Inflammatory macrophage (primary cell): ENCODE measurements around the gene PPP1R12C.

Source experiments
- DNase-seq, 2 donors: peaks; one replicate each; pipeline ENCODE4 v3.0.0-alpha.2; 2020 to 2022

PPP1R12C gene

DNA sequence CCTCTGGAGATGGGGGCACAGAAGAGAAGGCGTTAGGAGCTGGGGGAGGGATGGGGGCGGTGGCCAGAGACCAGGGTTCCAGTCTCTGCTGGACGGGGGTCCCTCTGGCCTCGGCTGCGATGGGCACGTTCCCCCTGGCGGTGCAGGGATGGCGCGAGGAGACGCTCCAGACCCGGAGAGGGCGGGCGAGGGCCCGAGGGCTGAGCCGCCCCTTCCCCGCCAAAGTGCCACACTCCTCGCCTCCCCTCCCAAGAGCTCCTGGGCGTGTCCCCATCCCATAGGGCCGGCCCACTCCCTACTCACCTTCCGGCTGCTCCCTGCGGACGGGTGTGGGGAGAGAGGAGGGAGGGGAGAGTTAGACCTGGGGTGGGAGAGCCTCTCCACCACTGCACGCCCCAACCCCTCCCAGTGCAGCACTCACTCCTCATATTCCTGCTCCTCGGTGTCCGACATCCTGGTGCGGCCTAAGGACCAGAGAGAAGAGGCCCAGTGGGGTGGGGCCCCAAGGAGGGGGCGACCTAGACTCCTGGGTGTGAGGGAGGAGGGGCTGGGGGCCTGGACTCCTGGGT is 29.4 kb upstream of the PPP1R12C start:
- no peak for DNase-seq

DNA sequence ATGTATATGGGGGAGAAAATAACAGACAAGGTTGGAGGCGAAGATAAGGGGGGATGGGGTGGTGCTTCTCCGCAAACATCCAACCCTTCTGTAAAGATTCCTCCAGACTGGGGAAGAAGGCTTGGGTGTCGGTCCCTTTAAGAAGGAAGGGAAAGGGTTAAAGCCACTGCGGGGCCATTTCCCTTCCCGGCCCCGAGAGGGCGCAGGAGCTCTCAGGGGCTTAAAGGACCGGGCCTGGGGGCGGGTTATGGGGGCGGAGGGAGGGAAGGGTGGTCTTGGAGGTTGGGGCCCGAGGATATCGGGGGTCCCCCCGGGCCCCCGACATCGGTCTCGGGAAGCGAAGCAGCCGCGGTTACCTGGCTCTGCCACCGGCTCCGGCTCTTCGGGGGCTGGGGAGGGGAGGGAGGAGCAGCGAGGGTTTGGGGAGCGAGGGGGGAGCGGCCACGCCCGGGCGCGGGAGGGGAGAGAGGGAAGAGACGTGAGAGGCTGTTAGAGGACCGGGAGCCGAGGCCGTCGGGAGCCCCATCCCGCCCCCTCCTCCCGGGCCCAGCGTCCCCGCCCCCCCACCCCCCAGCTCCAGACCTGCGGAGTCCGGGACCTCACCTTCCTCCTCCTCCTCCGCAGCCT is 28.8 kb upstream of the PPP1R12C start:
- peak in 1 of 2 donors; percentile 29 for DNase-seq

DNA sequence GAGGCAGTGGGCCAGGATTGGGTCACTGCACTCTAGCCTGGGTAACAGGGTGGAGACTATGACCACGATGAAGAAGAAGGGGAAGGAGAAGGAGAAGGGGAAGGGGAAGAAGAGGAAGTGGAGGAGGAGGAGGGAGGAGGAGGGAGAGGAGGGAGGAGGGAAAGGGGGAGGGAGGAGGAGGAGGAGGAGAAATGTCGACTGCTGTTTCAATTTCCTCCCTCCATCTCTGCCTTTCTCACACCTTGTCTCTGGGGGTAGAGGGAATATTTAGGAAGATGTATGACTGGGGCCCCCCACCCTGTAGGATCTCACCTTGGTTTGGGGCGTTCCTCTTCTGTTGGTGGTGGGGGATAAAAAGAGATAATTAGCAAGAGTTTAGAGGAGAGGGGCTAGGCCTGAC is 27.8 kb upstream of the PPP1R12C start:
- peak; percentile 14 to 63 for DNase-seq

DNA sequence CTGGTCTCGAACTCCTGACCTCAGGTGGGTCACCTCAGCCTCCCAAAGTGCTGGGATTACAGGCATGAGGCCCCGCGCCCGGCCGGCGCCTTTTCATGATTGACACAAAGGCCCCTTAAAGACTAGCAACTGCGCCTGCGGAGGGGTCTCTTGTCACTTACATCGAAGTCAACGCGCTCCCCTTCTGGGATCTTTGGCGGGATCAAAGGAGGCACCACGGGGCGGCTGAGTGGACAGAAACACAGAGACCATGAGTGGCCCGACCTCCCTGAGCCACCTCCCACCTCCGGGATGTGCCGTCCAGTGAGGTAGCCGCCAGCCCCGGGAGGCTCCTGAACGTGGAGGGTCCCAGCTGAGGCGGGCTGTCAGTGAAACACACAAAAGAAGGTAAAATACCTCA is 24.3 kb upstream of the PPP1R12C start:
- no peak for DNase-seq

DNA sequence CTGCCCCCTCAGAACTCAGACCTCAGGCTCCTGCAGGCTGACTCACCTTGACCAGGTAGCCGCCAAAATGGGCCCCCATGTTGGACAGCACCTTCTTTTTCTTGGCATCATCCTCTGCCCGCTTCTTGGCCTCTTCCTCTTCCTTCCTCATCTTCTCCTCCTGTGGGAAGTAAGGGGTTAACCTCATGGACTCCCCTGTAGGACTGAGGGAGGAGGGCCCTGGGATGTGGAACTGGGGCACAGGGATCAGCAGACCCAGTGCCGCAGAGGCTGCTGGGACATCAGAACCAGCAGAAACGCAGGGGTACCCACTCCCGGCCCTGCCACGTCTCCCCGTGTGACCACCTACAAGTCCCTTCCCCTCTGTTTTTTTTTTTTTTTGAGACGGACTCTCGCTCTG is 20.5 kb upstream of the PPP1R12C start:
- no peak for DNase-seq

DNA sequence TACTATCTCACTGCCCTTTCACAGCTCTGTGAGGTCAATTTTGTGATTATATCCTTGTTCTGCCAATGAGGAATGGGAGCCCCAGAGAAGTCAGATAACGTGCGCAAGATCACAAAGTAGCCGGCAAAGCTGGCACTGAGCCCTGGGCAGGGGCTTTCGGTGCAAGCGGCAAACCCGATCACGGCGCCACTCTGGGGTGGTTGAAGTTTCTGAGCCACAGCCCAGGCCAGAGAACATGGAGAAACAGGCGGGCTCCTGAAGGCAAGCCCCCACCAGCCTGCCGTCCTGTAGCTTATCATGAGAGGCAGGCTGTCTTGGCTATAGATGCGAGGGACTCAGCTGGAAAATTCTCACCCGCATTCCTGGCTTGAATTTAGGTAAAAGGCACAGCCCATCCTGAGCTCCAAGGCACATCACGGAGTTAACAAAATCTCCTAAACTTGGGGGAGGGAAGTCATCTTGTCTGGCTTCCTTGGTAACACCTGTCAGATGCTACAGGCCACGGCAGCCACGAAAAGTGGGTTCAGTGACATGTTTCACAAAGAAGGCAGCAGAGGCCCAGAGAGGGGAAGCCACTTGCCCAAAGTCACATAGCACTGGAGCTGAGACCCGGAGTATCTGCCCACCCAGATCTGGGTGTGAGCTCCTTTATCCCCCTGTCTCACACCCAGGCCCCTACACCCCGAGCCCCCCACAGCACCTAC is 19.1 kb upstream of the PPP1R12C start:
- DNase-seq, result no peak

DNA sequence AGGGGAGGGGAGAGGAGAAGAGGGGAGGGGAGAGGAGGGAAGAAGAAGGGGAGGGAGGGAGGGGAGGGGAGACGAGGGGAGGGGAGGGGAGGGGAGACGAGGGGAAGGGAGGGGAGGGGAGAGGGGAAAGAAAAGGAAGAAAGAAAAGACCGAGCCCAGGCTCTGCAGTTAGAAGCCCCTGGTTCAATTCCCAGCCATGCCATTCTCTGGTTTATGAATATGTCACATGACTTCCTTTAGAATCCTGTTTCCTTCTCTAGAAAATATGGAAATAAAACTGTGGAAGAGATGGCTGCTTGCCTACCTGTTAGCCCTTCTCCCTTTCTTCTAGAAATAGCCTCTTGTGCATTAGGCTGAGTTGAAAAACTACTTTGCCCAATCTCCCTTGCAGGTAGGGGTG is 17.3 kb upstream of the PPP1R12C start:
- no peak for DNase-seq

DNA sequence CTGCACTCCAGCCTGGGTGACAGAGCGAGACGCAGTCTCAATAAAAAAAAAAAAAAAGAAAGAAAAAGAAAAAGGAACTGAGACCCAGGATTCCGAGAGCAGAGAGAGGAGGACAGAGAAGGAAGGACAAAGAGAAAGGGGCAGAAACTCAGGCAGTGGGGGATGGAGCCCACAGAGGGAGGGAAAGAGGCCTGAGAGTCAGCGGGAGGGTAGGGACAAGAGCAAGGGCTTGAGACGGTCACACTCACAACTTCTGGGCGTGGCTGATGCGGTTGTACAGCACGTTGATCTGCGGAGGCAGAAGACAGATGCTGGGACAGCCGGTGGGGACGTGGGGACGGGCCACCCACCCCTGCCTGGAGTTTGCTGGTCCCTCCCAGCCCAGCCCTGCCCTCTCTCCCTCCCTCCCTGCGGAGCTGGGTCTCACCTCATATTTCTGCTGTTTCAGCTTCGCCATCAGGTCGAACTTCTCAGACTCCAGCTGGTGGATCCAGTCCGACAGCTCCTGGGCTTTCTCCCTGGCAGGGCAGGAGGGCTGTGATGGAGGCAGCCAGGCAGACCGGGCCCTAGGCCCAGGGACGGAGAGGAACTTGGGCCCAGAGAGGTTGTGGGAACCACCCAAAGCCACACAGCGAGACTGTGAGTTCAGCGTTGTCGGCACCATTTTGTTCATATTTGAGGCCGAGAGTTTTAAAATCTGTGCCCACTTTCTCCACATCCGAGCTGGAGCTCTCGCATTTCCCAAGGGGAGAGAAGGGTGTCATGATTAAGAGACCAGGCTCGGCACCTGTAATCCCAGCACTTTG is 16.4 kb upstream of the PPP1R12C start:
- no peak for DNase-seq

DNA sequence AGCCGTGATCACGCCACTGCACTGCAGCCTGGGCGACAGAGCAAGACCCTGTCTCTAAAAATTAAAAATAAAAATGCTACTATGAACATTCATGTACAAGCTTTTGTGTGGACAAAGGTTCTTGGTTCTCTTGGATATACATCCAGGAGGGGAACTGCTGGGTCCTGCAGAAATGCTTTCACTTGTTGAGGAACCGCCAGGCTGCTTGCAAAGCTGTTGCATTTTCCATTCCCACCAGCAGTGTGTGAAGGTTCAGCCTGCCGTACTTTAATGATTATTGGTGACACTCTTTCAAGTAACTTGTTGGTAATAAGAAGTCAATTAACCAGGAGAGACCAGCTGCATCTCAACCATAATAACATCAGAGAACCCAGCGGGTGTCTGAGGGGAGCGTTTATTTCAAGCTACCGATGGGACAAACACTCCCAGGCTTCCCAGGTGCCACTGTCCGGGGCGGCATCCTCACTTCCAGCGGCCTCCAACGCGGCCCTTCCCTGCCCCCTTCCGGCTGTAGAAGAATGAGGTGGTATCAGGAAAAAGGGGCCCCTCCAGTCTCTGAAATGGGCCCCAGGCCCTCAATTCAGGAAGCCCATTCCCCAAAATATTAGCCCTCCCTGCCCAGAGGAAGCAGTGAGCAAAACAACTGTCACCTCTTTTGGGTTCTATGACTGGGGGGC is 15.2 kb upstream of the PPP1R12C start:
- peak; percentile 13 to 41 for DNase-seq

DNA sequence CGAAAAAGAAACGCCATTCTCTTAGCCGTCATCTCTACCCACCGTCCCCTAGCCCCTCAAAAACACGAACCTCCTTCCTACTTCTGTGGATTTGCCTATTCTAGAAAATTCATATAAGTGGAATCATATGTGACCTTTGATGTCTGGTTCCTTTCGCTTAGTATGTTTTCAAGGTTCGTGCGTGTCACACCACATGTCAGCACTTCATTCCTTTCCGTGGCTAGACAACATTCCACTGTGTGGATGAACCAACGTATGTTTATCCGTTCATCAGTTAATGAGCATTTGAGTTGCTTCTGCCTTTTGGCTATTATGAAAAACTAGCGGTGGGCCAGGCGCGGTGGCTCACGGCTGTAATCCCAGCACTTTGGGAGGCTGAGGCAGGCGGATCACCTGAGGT is 14.0 kb upstream of the PPP1R12C start:
- DNase-seq, result no peak

DNA sequence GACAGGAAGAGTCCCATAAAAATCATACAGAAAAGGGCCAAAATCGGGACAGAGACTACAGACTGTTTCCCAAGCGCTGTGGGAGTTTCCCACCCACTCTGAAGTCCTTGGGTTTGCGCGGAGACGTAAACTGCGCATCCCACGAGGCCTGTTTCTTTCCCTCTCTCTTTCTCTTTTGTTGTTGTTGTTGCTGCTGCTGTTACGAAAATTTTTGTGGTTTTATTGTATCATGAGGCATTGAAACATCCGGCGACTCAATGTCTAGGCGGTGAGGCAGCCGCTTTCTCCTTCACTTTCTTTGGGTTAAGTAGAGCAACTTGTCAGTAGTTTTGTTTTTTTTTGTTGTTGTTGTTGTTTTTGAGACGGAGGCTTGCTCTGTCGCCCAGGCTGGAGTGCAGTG is 1.6 kb upstream of the PPP1R12C start:
- DNase-seq, result peak; percentile 63 to 73

DNA sequence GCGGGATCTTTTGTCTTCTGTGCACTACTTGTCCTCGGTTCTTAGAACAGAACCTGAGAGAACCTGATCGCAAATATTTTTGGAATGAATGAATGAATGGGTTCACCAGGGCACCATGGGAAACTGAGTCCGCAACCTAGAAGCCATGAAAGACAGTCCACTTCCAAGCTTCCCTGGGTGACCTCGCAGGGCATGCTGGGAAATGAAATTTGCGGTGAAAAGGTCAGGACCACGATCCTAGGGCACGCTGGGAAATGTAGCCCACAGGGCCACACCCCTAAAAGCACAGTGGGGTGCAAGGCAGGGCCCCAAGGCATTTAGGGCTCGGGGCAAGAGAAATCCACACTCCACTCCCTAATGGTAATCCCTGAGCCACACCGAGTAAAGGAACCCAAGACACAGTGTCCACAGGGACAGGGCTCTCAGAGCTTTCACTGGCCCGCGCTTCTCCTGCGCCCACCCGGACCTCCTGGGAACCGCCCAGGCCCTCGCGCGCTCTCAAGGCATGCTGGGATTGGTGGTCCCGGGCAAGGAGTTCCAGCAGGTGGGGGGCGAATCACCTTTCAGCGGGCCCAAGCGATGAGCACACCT is 1.1 kb upstream of the PPP1R12C start:
- peak; percentile 67 to 71 for DNase-seq

DNA sequence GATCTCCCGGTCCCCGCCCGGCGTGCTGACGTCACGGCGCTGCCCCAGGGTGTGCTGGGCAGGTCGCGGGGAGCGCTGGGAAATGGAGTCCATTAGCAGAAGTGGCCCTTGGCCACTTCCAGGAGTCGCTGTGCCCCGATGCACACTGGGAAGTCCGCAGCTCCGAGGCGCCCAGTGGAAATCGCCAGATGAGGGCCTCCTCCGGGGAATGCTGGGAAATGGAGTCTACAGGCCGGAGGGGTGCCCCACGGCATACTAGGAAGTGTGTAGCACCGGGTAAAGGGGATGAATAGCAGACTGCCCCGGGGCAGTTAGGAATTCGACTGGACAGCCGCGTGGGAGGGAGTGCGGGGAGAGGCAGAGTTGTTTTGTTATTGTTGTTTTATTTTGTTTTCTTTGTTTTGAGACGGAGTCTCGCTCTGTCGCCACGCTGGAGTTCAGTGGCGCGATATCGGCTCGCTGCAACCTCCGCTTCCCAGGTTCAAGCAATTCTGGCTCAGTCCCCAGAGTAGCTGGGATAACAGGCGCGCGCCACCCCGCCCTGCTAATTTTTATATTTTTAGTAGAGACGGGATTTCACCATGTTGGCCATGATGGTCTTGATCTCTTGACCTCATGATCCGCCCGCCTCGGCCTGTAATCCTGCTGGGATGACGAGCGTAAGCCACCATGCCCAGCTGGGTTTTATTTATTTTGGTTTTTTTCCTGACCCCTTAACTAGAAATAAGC is 390 bp upstream of the PPP1R12C start:
- DNase-seq, result peak; percentile 99

DNA sequence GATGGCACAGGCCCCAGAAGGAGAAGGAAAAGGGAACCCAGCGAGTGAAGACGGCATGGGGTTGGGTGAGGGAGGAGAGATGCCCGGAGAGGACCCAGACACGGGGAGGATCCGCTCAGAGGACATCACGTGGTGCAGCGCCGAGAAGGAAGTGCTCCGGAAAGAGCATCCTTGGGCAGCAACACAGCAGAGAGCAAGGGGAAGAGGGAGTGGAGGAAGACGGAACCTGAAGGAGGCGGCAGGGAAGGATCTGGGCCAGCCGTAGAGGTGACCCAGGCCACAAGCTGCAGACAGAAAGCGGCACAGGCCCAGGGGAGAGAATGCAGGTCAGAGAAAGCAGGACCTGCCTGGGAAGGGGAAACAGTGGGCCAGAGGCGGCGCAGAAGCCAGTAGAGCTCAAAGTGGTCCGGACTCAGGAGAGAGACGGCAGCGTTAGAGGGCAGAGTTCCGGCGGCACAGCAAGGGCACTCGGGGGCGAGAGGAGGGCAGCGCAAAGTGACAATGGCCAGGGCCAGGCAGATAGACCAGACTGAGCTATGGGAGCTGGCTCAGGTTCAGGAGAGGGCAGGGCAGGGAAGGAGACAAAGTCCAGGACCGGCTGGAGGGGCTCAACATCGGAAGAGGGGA is 1.1 kb downstream of the PPP1R12C start:
- DNase-seq, result peak; percentile 75 to 81

DNA sequence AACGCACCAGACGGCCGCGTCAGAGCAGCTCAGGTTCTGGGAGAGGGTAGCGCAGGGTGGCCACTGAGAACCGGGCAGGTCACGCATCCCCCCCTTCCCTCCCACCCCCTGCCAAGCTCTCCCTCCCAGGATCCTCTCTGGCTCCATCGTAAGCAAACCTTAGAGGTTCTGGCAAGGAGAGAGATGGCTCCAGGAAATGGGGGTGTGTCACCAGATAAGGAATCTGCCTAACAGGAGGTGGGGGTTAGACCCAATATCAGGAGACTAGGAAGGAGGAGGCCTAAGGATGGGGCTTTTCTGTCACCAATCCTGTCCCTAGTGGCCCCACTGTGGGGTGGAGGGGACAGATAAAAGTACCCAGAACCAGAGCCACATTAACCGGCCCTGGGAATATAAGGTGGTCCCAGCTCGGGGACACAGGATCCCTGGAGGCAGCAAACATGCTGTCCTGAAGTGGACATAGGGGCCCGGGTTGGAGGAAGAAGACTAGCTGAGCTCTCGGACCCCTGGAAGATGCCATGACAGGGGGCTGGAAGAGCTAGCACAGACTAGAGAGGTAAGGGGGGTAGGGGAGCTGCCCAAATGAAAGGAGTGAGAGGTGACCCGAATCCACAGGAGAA is 1.9 kb downstream of the PPP1R12C start:
- no peak for DNase-seq

DNA sequence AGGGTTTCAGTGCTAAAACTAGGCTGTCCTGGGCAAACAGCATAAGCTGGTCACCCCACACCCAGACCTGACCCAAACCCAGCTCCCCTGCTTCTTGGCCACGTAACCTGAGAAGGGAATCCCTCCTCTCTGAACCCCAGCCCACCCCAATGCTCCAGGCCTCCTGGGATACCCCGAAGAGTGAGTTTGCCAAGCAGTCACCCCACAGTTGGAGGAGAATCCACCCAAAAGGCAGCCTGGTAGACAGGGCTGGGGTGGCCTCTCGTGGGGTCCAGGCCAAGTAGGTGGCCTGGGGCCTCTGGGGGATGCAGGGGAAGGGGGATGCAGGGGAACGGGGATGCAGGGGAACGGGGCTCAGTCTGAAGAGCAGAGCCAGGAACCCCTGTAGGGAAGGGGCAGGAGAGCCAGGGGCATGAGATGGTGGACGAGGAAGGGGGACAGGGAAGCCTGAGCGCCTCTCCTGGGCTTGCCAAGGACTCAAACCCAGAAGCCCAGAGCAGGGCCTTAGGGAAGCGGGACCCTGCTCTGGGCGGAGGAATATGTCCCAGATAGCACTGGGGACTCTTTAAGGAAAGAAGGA is 2.8 kb downstream of the PPP1R12C start:
- no peak for DNase-seq

DNA sequence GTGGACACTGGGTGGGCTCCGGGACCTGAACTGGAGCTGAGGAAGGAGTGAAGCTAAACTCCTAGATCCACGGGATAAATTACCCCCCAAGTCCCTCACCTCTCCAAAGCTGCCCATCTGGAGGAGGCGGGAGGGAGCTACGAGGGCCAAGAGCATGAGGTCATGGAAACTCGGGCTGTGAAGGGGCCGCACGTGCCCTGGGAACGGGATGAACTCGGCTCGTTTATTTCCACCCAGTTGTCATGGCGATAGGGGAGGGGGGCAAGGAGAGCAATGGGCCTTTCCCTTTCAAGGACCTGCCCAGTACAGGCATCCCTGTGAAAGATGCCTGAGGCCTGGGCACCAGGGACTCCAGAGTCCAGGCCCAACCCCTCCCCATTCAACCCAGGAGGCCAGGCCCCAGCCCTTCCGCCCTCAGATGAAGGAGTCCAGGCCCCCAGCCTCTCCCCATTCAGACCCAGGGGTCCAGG is 3.8 kb downstream of the PPP1R12C start:
- no peak for DNase-seq

DNA sequence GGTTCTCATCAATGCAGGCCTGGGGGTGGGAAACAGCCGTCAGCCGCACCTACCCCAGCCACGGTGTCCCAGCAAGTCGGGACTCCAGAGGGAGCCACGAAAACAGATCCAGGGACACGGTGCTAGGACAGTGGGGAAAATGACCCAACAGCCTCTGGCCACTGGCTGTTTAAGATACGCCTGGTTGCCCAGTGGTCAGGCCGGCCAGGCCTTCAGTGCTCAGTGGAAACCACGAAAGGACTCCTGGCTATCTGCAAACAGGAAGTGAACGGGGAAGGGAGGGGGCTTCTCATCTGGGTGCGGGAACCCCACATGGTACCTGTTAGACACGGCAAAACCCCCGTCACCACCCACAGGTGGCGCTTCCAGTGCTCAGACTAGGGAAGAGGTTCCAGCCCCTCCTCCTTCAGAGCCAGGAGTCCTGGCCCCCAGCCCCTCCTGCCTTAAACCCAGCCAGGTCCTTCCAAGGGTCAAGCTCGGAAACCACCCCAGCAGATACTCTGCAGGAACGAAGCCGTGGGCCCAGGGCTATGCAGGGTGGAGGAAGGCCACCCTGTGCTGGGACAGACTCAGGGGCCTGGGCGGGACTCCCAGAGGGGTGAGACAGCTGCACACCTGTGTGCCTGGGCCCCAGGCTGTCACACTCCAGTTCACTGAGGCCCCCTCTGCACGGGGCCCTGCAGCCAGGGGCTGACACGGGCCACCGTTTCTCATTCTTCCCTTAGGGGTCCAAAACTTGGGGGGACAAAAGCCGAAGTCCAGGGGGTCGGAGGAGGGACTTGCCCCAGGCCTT is 4.5 kb downstream of the PPP1R12C start:
- DNase-seq, result no peak

DNA sequence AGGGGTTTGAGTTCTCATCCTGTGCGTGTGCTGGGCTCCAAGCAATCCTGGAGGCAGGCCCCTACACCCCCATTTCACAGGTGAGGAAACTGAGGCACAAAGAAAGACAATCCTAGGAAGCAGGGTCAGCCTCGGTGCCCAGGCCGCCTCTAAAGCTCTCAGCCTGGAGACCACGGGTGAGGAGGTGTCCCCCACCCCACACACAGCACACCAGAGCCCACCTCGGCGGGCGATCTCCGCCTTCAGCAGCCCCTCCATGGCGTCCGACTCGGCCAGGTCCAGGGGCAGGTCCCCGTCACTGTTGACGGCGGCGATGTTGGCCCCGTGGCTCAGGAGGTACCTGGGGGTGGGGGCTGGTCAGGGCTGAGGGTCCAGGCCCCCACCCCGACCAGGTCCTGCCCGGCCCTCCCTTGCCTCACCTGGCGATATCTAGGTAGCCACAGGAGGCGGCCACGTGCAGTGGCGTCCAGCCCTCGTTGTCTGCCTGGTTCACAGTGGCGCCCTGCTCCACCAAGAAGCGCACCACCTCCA is 5.1 kb downstream of the PPP1R12C start:
- no peak for DNase-seq
